NCI-H1417 treated with DMSO at 0.1 percent for 48 hours (cell line): ENCODE measurements around the gene MORC4.

Experiments
- DNase-seq: peaks from one replicate; lab custom pipeline; 2025; lab: John Stamatoyannopoulos, UW

MORC4 gene

GRCh38 chrX:106952538-106952937 lies 47.5 kb downstream of the MORC4 start:
- DNase-seq, result no peak

- DNase-seq, result no peak
Observed at GRCh38 chrX:106952089-106952488, 47.9 kb downstream of the MORC4 start.

- no peak for DNase-seq
Observed at GRCh38 chrX:106951230-106951629, 48.8 kb downstream of the MORC4 start.

GRCh38 chrX:106950381-106950780 lies 49.6 kb downstream of the MORC4 start:
- DNase-seq, result no peak

GRCh38 chrX:106949366-106949765 lies 50.6 kb downstream of the MORC4 start:
- DNase-seq, result no peak

- no peak for DNase-seq
Observed at GRCh38 chrX:106948641-106949040, 51.4 kb downstream of the MORC4 start.

- no peak for DNase-seq
Observed at GRCh38 chrX:106946464-106946863, 53.5 kb downstream of the MORC4 start.

- no peak for DNase-seq
Observed at GRCh38 chrX:106940068-106940467, 59.9 kb downstream of the MORC4 start.

GRCh38 chrX:106939566-106939965 lies 60.4 kb downstream of the MORC4 start:
- DNase-seq, result no peak

GRCh38 chrX:106936246-106936645 lies 63.8 kb downstream of the MORC4 start:
- no peak for DNase-seq

GRCh38 chrX:106935175-106935574 lies 64.8 kb downstream of the MORC4 start:
- DNase-seq, result no peak

GRCh38 chrX:106933538-106933961 lies 66.5 kb downstream of the MORC4 start:
- DNase-seq, result no peak

- no peak for DNase-seq
Observed at GRCh38 chrX:106932960-106933537, 67.0 kb downstream of the MORC4 start.

GRCh38 chrX:106932492-106932923 lies 67.5 kb downstream of the MORC4 start:
- no peak for DNase-seq

GRCh38 chrX:106931831-106932491 lies 68.1 kb downstream of the MORC4 start:
- DNase-seq, result no peak

GRCh38 chrX:106928227-106928626 lies 71.8 kb downstream of the MORC4 start:
- DNase-seq, result no peak

GRCh38 chrX:106927700-106928099 lies 72.3 kb downstream of the MORC4 start:
- DNase-seq, result no peak

- DNase-seq, result no peak
Observed at GRCh38 chrX:106927023-106927422, 73.0 kb downstream of the MORC4 start.

- DNase-seq, result no peak
Observed at GRCh38 chrX:106921637-106922036, 78.4 kb downstream of the MORC4 start.

GRCh38 chrX:106919932-106920452 lies 80.0 kb downstream of the MORC4 start, which contains the start of gene CLDN2:
Gene CLDN2 (plus strand): TSS chrX:106920402. CDS start chrX:106928229, 7,827 bp downstream.
- DNase-seq, result no peak

- DNase-seq, result no peak
Observed at GRCh38 chrX:106917830-106918500, 82.0 kb downstream of the MORC4 start.

GRCh38 chrX:106912864-106913263 lies 87.1 kb downstream of the MORC4 start:
- no peak for DNase-seq

GRCh38 chrX:106906361-106906760 lies 93.7 kb downstream of the MORC4 start:
- no peak for DNase-seq
